ENCODE results near the gene SETD4. TPM values are rescaled to one million over a fixed set of nuclear protein-coding genes. Genes with fewer than 3 reads are reported as not detected.

Gene SETD4
- total RNA-seq, 6 experiments from 2014 or later: 5.0 to 10.4 (median 7.3) TPM

- no peak overlapping the region for H3K4me3 ChIP-seq
- ATAC-seq (no peak), DNase-seq (no peak)
- no peaks in the 10 kb centered on the region for H3K9me3 ChIP-seq
- no peak overlapping the region for H3K27ac ChIP-seq
- no peak for TF ChIP-seq CTCF (IDR thresholded peaks at IDR 0.05)
- no peak for TF ChIP-seq POLR2A (IDR thresholded peaks at IDR 0.05)
- 95% methylated on average over 4 of the region's 5 CpGs for WGBS (ENCODE audit: insufficient coverage, low coverage, low lambda C conversion rate, missing lambda C conversion rate)
- intact Hi-C loops (cut with DNase I): no loop called here
- H3K27me3 ChIP-seq: no peaks in the 10 kb centered on the region
- H3K36me3 ChIP-seq: no peaks in the 10 kb centered on the region
- no peaks in the 10 kb centered on the region for H3K4me1 ChIP-seq
These were observed 54.4 kb downstream of the SETD4 start for GRCh38 chr21:36005879-36006400.

GRCh38 chr21:36005018-36005417 lies 55.3 kb downstream of the SETD4 start:
- no peak for DNase-seq
- Histone ChIP-seq H3K27me3 (no peaks in the 10 kb centered on the region), H3K27ac (no peak overlapping the region), H3K4me1 (no peaks in the 10 kb centered on the region), H3K9me3 (no peaks in the 10 kb centered on the region), H3K36me3 (no peaks in the 10 kb centered on the region), H3K4me3 (no peak overlapping the region)
- intact Hi-C loops (cut with DNase I): no loop called here
- WGBS (ENCODE audit: insufficient coverage, low coverage, low lambda C conversion rate, missing lambda C conversion rate): 58% methylated on average over 11 of the region's 17 CpGs
- no peak for TF ChIP-seq CTCF (IDR thresholded peaks at IDR 0.05)
- no peak for ATAC-seq

GRCh38 chr21:36004441-36004840 lies 55.9 kb downstream of the SETD4 start:
- no peaks in the 10 kb centered on the region for H3K36me3 ChIP-seq
- WGBS (ENCODE audit: insufficient coverage, low coverage, low lambda C conversion rate, missing lambda C conversion rate): 35% methylated on average over 11 of the region's 13 CpGs
- no peaks in the 10 kb centered on the region for H3K27me3 ChIP-seq
- H3K4me3 ChIP-seq: no peak overlapping the region
- no peak for ATAC-seq
- no peak overlapping the region for H3K27ac ChIP-seq
- DNase-seq: no peak
- H3K9me3 ChIP-seq: no peaks in the 10 kb centered on the region
- intact Hi-C loops (cut with DNase I): no loop called here
- TF ChIP-seq CTCF (IDR thresholded peaks at IDR 0.05): no peak
- no peak for TF ChIP-seq POLR2A (IDR thresholded peaks at IDR 0.05)
- no peaks in the 10 kb centered on the region for H3K4me1 ChIP-seq

- 88% methylated on average over 10 of the region's 11 CpGs for WGBS (ENCODE audit: insufficient coverage, low coverage, low lambda C conversion rate, missing lambda C conversion rate)
- no peak for TF ChIP-seq CTCF (IDR thresholded peaks at IDR 0.05)
- TF ChIP-seq POLR2A (IDR thresholded peaks at IDR 0.05): no peak
- intact Hi-C loops (cut with DNase I): no loop called here
- Histone ChIP-seq H3K36me3 (no peaks in the 10 kb centered on the region), H3K9me3 (no peaks in the 10 kb centered on the region), H3K4me1 (no peaks in the 10 kb centered on the region), H3K4me3 (no peak overlapping the region), H3K27ac (no peak overlapping the region), H3K27me3 (no peaks in the 10 kb centered on the region)
- ATAC-seq: no peak
- DNase-seq: no peak
These were observed 56.5 kb downstream of the SETD4 start for GRCh38 chr21:36003776-36004175.

GRCh38 chr21:35996217-35996616 lies 64.1 kb downstream of the SETD4 start:
- H3K4me3 ChIP-seq: no peak overlapping the region
- H3K27me3 ChIP-seq: no peaks in the 10 kb centered on the region
- intact Hi-C loops (cut with DNase I): no loop called here
- no peak overlapping the region for H3K27ac ChIP-seq
- H3K9me3 ChIP-seq: no peaks in the 10 kb centered on the region
- H3K36me3 ChIP-seq: no peaks in the 10 kb centered on the region
- ATAC-seq (no peak), DNase-seq (no peak)
- TF ChIP-seq CTCF (IDR thresholded peaks at IDR 0.05): no peak
- no peak for TF ChIP-seq POLR2A (IDR thresholded peaks at IDR 0.05)
- H3K4me1 ChIP-seq: no peaks in the 10 kb centered on the region

Measured in right lobe of liver (tissue), 6 donors.